ENCODE measurements around the gene PRRG2. TPM values are rescaled to one million over a fixed set of nuclear protein-coding genes. Genes with fewer than 3 reads are reported as not detected.

PRRG2 gene
- total and polyA plus RNA-seq, 2 of the 13 experiments (the other 11 are each of a cell fraction or from before 2014, with no cell fraction given), result 0.66 to 0.82 TPM

- no peak for TF ChIP-seq ZBTB7A (CRISPR knock-in tag; IDR thresholded peaks at IDR 0.05)
- no peak for TF ChIP-seq ZNF776 (CRISPR knock-in tag; IDR thresholded peaks at IDR 0.05)
- TF ChIP-seq, protein P1, sequence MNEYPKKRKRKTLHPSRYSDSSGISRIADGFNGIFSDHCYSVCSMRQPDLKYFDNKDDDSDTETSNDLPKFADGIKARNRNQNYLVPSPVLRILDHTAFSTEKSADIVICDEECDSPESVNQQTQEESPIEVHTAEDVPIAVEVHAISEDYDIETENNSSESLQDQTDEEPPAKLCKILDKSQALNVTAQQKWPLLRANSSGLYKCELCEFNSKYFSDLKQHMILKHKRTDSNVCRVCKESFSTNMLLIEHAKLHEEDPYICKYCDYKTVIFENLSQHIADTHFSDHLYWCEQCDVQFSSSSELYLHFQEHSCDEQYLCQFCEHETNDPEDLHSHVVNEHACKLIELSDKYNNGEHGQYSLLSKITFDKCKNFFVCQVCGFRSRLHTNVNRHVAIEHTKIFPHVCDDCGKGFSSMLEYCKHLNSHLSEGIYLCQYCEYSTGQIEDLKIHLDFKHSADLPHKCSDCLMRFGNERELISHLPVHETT (CRISPR knock-in tag; conservative IDR thresholded peaks at IDR 0.05), result peak; percentile 56; the same call in 1 of the 2 replicates
- TF ChIP-seq RBFOX2 (IDR thresholded peaks at IDR 0.05; ENCODE audit: low read depth, low read length), result peak; percentile 43
- TF ChIP-seq ZNF333 (CRISPR knock-in tag; IDR thresholded peaks at IDR 0.05; ENCODE audit: borderline replicate concordance), result peak; percentile 42; the same call in 1 of the 2 replicates
- no peak; the same call in 1 of the 2 replicates for TF ChIP-seq ZNF672 (CRISPR knock-in tag; IDR thresholded peaks at IDR 0.05)
- TF ChIP-seq ZNF678 (CRISPR knock-in tag; IDR thresholded peaks at IDR 0.05), result no peak
- TF ChIP-seq ZEB1 (IDR thresholded peaks at IDR 0.05; ENCODE audit: insufficient replicate concordance, low read depth), result no peak
- TF ChIP-seq ZNF879 (CRISPR knock-in tag; IDR thresholded peaks at IDR 0.05), result no peak
- TF ChIP-seq HNF4G (IDR thresholded peaks at IDR 0.05; ENCODE audit: borderline replicate concordance, low read depth, low read length), result no peak
- TF ChIP-seq HNF4G (CRISPR knock-in tag; IDR thresholded peaks at IDR 0.05; ENCODE audit: borderline replicate concordance, low read depth), result no peak
- 0 out of 2 replicates have a peak, but pooled peaks have one; percentile 38 for TF ChIP-seq ZFP90 (CRISPR knock-in tag; IDR thresholded peaks at IDR 0.05; ENCODE audit: borderline replicate concordance)
- TF ChIP-seq IRF2 (CRISPR knock-in tag; IDR thresholded peaks at IDR 0.05), result no peak
- TF ChIP-seq HDAC2 (CRISPR knock-in tag; IDR thresholded peaks at IDR 0.05), result no peak
- no peak for TF ChIP-seq ZSCAN30 (CRISPR knock-in tag; IDR thresholded peaks at IDR 0.05)
- TF ChIP-seq KLF16 (CRISPR knock-in tag; IDR thresholded peaks at IDR 0.05), result no peak
- TF ChIP-seq MYPOP (CRISPR knock-in tag; IDR thresholded peaks at IDR 0.05), result no peak
- TF ChIP-seq FOXP4 (CRISPR knock-in tag; IDR thresholded peaks at IDR 0.05), result no peak
- no peak; the same call in 1 of the 2 replicates for TF ChIP-seq JDP2 (CRISPR knock-in tag; IDR thresholded peaks at IDR 0.05; ENCODE audit: borderline replicate concordance)
- TF ChIP-seq TAF1 (CRISPR knock-in tag; IDR thresholded peaks at IDR 0.05), result no peak
- no peak for TF ChIP-seq NONO (IDR thresholded peaks at IDR 0.05)
- TF ChIP-seq NONO (CRISPR knock-in tag; conservative IDR thresholded peaks at IDR 0.05), result peak; percentile 43; the same call in 1 of the 2 replicates
- TF ChIP-seq KAT8 (CRISPR knock-in tag; IDR thresholded peaks at IDR 0.05), result no peak
- TF ChIP-seq KDM3A (CRISPR knock-in tag; IDR thresholded peaks at IDR 0.05; ENCODE audit: low read depth), result no peak
- no peak for TF ChIP-seq FOXO4 (CRISPR knock-in tag; conservative IDR thresholded peaks at IDR 0.05)
These were observed 10.8 kb downstream of the PRRG2 start (continued) for GRCh38 chr19:49591731-49592485.

All from HepG2 (cell line).